ENCODE measurements around the gene NYNRIN.

- TF ChIP-seq POLR2A (IDR thresholded peaks at IDR 0.05; ENCODE audit: low read depth, low read length): no peak
- no peak for TF ChIP-seq POLR2AphosphoS5 (IDR thresholded peaks at IDR 0.05; ENCODE audit: low read depth, low read length)
- no peak for TF ChIP-seq SPI1 (IDR thresholded peaks at IDR 0.05; ENCODE audit: low read depth, low read length)
These were observed 30.6 kb upstream of the NYNRIN start for GRCh38 chr14:24368212-24368561.

Data from GM12891 (cell line).